ENCODE measurements around the gene IL6R. TPM values are rescaled to one million over a fixed set of nuclear protein-coding genes. Genes with fewer than 3 reads are reported as not detected.
A peak's percentile ranks its signal among the peaks of the same experiment; 100 is the strongest.

The IL6R gene
- total RNA-seq, 1 experiment from 2014 or later = 13.8 TPM

DNA sequence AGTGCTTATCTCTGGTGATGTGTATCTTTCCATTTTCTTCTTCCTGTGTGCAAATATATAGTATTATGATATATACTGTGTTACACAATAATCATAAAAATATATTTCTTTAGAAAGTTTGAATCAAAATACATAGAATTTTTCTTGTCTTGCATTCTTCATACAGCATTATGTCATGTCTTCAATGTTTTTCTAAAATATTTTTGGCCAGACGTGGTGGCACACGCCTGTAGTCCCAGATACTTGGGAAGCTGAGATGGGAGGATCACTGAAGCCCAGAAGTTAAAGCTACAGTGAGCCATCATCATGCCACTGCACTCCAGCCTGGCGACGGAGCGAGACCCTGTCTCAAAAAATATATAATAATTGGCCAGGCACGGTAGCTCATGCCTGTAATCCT, 41.6 kb downstream of the IL6R start:
- no peak for DNase-seq (ENCODE audit: low read depth)

DNA sequence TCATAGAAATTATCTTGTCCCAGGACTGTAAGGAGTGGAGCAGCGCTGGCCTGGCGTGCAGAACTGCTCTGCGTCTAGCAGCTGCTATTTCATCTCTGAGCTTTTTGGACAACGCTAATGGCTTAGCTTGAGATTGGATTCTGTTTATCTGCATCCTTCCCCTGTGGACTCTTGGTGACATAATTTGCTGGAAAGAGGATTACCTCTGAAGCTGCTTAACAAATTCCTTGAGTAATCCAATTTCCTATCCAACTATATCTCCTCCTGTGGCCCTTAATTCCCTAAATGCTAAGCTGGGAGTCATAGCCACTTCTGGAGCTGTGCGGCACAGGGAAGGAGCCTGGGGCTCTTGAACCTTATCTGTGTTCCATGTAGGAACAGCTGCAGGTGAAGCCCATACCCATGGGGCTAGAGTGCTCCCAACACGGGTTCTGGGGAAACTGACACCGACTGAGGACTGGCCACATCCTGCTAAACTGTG, 43.2 kb downstream of the IL6R start:
- no peak for DNase-seq (ENCODE audit: low read depth)

DNA sequence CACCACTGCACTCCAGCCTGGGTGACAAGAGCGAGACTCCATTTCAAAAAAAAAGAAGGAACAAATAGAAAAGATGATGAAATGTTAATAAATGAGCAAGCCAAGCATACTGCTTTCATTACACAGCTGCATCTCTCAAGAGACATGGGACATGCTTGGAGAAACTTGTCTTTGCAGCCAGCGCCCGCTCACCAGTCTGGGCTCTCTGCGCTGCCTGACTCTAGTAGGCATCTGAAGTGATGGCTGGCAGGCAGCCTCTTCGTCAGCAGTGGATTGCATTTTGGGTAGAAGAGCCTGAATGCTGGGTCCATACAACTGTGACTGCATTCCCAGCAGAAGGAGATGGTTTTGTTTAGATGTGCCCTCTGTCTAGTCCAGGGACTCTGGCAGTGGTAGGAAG, 48.0 kb downstream of the IL6R start:
- DNase-seq (ENCODE audit: low read depth) = no peak

DNA sequence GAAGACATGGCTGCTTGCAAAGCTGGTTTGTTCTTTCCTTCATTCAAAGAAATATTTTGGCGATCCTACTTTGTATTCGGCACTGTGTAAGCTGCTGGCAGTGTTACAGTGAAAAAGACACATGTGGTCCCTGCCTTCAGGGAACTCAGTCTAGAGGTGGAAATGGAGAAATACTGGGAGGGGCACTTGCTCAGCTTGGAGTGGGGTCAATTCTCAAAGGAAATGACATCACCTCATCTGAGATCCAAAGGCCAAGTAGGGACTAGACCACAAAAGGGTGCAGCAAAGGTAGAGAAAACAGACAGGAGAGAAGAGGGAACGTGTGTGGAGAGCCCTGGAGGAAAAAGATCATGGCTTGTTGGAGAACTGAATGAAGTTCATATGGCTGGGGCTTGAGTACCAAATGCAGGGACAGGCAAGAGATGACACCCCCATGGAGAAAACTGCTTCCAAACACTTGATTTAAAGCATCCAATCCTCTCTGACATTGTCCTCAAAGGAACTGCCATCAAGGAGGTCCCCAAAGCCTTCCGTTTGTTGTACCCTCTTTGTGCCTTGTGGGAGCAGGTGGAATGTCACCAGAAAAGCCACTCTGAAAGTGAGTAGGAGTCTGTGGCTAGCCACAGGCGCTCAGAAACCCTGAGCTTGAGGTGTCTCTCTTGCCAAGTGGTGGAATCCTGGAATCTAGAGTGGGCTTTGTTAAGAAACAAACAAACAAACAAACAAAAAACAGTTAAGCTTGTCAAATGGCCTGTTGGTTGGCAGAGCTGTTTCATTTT, 48.6 kb downstream of the IL6R start:
- peak; percentile 77 for DNase-seq (ENCODE audit: low read depth)

DNA sequence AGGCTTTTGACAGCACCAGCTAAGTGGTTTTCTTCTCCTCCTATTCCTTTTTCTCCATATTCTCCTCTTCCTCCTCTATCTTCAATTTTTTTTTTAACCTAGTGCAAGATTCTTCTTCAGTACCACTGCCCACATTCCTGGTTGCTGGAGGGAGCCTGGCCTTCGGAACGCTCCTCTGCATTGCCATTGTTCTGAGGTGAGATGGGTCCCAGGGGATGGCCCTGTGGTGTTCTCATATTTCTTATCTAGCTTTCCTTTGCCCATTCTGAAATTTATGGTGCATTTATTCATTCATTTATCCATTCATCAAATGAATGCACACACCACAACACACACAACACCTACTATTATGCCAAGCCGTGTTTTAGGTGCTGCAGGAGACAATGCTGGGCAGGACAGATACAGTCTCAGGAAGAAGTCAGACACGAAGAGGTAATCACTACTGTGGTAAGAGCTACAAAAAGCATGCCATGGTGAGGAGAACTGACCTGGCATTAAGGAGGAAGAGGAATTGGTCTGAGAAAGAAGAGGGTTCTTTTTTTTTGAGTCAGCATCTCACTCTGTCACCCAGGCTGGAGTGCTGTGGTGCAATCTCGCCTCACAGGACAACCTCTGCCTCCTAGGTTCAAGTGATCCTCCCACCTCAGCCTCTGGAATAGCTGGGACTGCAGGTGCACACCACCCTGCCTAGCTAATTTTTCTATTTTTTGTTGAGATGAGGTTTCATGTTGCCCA, 49.4 kb downstream of the IL6R start:
- no peak for DNase-seq (ENCODE audit: low read depth)

DNA sequence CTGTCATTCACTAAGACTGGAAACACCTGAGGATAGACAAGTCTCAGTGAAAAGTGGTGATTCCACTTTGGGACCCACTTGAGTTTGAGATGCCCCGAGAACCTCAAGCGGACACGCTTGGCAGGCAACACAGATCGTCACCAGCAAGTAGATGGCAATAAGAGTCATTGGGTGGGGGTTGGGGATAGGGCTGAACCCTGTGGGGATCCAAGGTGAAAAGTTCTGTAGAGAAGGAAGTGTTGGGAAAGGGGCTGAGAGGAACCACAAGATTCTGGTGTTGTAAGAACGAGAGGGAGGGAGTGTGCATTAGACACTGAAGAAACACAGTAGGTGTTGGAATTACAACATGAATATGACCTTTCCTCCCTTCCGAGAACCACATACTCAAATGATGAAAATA, 51.5 kb downstream of the IL6R start:
- DNase-seq (ENCODE audit: low read depth) = no peak

DNA sequence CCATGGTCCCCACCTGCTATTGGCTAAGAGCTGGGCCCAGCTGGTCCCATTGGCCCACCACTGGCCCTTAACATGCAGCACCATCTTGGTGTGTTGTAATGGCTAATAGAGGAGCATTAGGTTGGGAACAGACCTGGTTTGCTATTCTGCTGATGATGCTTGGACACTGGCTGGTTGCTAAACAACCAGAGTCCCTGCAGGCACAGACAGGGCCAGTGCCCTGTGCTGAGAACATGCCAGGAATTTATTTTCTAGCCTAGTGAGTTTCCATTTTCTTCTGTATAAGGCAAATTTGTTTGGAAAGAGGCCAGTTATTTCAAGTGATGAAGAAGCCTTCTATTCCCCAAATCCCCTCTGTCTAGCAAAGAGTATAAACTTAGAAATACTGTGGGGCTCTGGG, 53.9 kb downstream of the IL6R start:
- DNase-seq (ENCODE audit: low read depth) = no peak

DNA sequence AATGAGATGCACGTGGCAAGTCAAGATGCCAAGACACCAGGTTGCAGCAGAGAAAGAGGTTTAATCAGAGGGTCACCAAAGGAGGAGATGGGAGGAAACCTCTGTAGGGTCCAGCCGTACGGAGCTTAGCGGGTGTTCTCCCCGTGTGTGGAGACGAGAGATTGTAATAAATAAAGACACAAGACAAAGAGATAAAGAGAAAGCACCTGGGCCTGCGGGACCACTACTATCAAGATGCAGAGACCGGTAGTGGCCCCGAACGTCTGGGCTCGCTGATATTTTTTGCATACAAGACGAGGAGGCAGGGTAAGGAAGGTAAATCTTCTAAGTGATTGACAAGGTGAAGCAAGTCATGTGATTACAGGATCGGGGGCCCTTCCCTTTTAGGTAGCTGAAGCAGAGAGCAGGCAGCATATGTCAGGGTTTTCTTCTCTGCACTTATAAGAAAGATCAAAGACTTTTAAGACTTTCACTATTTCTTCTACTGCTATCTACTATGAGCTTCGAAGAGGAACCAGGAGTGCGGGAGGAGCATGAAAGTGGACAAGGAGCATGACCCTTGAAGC, 55.6 kb downstream of the IL6R start:
- no peak for DNase-seq (ENCODE audit: low read depth)

DNA sequence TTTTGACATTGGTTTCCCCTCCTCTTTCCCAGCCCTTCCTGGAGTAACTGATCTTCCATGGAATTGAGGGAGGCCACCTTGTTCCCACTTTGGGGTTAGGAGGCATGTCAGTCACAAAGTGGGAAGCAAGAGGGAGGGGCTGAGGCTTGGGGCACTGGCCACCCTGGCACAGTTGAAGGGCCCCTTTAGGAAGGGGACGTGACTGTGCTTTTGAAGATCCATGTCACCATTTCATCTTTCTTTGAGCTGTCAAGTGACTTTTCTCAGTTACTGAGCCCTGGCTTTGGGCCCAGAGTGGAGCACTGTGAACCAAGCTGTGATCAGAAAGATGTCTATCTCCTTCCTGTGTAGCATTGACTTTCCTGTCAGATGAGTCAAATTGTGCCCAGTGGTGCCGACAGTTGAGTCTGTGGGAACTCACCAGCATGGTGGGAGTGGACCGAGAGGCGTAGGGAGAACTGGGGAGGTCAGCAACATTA, 58.4 kb downstream of the IL6R start:
- peak; percentile 41 for DNase-seq (ENCODE audit: low read depth)

DNA sequence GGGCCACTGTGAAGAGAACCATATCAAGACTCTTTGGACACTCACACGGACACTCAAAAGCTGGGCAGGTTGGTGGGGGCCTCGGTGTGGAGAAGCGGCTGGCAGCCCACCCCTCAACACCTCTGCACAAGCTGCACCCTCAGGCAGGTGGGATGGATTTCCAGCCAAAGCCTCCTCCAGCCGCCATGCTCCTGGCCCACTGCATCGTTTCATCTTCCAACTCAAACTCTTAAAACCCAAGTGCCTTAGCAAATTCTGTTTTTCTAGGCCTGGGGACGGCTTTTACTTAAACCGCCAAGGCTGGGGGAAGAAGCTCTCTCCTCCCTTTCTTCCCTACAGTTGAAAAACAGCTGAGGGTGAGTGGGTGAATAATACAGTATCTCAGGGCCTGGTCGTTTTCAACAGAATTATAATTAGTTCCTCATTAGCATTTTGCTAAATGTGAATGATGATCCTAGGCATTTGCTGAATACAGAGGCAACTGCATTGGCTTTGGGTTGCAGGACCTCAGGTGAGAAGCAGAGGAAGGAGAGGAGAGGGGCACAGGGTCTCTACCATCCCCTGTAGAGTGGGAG, 60.6 kb downstream of the IL6R start:
- DNase-seq (ENCODE audit: low read depth) = no peak

DNA sequence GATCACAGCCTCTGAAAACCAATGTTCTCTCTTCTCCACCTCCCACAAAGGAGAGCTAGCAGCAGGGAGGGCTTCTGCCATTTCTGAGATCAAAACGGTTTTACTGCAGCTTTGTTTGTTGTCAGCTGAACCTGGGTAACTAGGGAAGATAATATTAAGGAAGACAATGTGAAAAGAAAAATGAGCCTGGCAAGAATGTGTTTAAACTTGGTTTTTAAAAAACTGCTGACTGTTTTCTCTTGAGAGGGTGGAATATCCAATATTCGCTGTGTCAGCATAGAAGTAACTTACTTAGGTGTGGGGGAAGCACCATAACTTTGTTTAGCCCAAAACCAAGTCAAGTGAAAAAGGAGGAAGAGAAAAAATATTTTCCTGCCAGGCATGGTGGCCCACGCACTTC, 61.1 kb downstream of the IL6R start:
- DNase-seq (ENCODE audit: low read depth) = no peak

DNA sequence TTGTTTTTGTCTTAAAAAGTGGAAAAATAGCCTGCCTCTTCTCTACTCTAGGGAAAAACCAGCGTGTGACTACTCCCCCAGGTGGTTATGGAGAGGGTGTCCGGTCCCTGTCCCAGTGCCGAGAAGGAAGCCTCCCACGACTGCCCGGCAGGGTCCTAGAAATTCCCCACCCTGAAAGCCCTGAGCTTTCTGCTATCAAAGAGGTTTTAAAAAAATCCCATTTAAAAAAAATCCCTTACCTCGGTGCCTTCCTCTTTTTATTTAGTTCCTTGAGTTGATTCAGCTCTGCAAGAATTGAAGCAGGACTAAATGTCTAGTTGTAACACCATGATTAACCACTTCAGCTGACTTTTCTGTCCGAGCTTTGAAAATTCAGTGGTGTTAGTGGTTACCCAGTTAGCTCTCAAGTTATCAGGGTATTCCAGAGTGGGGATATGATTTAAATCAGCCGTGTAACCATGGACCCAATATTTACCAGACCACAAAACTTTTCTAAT, 61.8 kb downstream of the IL6R start:
- DNase-seq (ENCODE audit: low read depth) = no peak

DNA sequence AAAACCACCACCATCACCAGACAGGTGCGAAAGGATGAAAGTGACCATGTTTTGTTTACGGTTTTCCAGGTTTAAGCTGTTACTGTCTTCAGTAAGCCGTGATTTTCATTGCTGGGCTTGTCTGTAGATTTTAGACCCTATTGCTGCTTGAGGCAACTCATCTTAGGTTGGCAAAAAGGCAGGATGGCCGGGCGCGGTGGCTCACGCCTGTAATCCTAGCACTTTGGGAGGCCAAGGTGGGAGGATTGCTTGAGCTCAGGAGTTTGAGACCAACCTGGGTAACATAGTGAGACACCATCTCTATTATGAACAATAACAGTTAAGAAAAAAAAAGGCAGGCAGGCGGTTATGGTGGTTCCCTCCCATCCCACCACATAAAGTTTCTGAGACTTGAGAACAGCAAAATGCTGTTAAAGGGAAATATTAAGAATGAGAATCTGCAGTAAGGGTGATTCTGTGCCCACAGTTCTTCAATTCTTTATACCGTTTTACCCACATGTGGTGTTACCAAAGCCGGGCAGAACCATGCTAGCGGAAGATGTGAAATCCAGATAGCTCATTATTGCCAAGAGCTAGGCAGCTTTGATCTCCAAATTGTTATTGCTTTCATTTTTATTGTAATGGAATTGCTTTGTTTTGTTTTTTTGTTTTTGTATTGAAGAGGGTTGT, 62.4 kb downstream of the IL6R start:
- DNase-seq (ENCODE audit: low read depth) = no peak

DNA sequence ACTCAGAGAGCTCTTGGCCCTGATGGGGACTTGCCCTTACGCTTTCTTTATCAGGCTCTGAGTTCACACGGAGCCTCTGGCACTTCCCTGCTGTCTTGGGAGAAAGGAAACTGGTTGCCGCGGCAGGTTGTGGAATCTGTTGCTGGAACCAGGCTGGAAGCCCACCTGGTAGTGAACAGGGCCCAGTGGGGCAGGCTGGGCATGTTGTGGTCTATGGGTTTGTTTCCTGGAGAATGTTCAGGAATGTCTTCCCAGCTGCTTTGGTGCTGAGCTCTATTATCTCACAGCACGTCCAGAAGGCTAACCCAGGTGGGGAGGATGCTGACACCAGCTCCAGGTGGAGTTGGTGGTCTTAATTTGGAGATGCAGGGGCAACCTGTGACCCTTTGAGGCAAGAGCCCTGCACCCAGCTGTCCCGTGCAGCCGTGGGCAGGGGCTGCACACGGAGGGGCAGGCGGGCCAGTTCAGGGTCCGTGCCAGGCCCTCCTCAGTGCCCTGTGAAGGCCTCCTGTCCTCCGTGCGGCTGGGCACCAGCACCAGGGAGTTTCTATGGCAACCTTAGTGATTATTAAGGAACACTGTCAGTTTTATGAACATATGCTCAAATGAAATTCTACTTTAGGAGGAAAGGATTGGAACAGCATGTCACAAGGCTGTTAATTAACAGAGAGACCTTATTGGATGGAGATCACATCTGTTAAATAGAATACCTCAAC, 63.5 kb downstream of the IL6R start:
- DNase-seq (ENCODE audit: low read depth) = no peak

DNA sequence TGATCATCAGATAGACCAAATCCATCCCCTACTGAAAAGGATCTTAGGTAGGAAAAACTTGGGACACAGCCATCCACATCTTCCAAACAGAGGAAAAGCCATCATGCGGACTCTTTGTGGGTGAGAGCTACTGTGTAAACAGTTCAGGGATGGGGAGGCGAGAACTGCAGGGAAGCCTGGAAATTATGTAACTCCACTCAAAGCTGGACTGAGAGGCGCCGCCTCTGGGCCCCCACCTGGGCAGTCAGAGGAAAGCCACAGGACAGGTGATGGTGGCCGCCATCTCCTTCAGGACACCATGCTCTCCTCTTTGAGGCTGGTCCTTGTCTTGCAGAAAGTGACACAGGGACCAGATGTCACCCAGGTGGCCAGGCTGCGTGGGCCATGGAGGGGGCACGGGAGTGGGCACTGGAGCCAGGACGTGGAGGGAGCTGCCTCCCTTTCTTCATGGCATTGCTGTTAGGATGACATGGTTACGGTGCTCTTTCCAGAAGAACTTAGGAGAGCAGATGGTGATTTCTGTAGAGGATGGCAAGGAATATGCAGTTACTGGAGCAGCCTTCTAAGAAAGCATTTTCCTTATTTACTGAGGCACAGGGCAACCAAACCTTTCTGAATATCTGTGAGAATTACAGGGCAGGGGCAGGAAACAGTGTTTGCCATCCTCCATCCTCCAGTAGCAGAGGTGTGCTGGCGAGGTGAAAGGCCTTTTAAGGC, 64.9 kb downstream of the IL6R start:
- DNase-seq (ENCODE audit: low read depth) = no peak

DNA sequence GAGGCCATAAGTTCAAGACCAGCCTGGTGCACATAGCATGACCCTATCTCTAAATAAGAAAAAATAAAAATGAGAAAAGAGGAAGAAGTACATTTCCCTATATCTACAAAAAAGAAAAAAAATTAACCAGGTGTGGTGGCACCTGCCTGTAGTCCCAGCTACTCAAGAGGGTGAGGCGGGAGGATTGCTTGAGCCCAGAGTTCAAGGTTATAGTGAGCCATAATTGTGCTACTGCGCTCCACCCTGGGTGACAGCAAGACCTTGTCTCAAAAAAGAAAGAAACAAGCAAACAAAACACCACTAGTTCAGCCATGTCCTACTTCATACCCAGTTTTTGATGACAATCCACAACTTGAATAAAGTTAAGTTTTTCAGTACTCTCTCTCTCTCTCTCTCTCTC, 66.2 kb downstream of the IL6R start:
- no peak for DNase-seq (ENCODE audit: low read depth)

DNA sequence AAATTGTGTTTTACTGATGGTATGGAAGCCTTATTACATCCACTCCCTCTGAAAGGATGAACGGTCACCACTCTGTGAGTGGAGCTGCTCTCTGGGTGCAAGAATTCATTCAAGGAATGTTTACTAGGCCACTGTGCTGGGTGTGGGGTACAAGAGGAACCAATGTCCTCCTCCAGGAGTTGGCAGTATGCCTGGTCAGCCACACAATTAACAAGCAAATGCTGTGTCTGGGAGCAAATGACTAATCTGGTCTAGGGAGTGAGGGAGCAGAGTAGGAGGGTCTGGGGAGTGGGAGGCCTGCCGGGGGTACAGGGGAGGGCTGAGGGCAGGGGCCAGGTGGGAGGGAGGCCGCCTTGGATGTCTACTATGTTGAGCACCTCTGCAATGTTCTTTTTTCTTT, 69.7 kb downstream of the IL6R start:
- peak; percentile 80 for DNase-seq (ENCODE audit: low read depth)

DNA sequence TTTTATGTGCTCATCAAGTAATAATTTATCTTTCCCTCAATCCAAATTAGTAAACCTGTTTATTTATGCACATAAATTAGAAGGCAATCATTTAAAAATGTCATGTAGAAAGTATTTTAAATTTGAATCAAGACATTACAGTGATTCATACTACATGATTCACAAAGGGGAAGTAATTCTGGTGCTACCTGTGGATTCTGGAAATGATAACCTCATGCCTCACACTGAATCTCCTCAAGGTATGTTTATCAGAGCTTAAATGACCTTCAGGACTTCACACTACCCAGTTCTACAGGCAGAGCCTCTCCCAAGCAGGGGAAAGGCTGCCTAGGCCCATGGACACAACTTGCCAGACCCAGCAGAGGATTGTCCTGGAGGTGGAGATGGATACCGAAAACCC, 71.6 kb downstream of the IL6R start:
- DNase-seq (ENCODE audit: low read depth) = peak; percentile 23

DNA sequence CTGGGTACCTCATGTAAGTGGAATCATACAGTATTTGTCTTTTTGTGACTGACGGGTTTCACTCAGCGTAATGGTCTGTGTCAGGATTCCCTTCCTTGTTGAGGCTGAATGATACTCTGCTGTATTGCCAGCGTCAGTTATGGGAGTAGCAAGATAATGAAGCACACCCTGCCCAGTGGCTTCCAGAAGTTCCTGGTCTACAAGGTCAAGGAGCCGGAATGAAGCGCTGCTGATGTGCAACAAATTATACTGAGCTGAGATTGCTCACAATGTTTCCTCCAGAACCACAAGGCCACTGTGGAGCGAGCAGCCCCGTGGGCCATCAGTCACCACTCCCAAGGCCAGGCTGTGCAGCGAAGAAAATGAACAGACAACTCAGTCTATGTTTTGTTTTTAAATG, 72.9 kb downstream of the IL6R start:
- DNase-seq (ENCODE audit: low read depth) = no peak

DNA sequence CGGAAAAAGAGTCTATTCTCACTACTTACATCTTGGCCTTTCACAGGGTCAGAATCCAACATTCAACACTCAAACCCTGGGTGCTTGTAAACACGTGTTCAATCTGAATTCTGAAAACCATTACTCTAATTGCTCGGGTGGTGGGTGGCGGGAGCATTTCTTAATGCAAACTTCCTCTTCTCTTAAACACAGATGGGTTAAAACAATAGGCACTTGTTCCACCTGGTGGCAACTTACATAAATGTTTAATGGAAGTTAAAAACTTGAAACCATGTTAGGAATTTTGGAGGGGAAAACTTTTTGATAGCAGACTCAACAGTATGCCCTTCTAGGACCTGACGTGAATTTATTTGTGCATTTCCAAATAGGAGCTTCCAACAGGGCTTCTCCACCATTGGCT, 73.5 kb downstream of the IL6R start:
- DNase-seq (ENCODE audit: low read depth) = peak; percentile 35

Data from HT1080 (cell line).